Uterus (tissue), 4 donors: ENCODE data around the gene NEMF. TPM values are rescaled to one million over a fixed set of nuclear protein-coding genes. Genes with fewer than 3 reads are reported as not detected.
A peak's percentile ranks its signal among the peaks of the same experiment; 100 is the strongest.
"Not testable (repeated sequence)": the region's sequence is repeated elsewhere in the genome, so short reads cannot be mapped to it uniquely, and the experiment has no call there.

Experiments used
- DNase-seq, 2 donors: peaks; one replicate each; pipeline ENCODE4 v3.0.0-alpha.2; 2019 to 2020
- H3K27ac ChIP-seq, 2 donors: fragments of 200-600 bp; sonication (generic); 1 replicate in 1 of 2; 2 replicates in 1 of 2; pipeline ENCODE4 v1.5.1; 2016 to 2018
- H3K27me3 ChIP-seq, 2 donors: fragments of 200-600 bp; sonication (generic); one replicate each; pipeline ENCODE4 v1.5.1; 2018 to 2019; ENCODE audit warnings: control low read depth in 1 of 2
- H3K36me3 ChIP-seq, 2 donors: fragments of 200-600 bp; sonication (generic); one replicate each; pipeline ENCODE4 v1.5.1; 2019; ENCODE audit warnings: control low read depth in 1 of 2
- H3K4me1 ChIP-seq, 2 donors: fragments of 200-600 bp; sonication (generic); one replicate each; pipeline ENCODE4 v1.5.1; 2018 to 2019; ENCODE audit warnings: control low read depth in 1 of 2
- H3K4me3 ChIP-seq, 2 donors: fragments of 200-600 bp; sonication (generic); 1 replicate in 1 of 2; 2 replicates in 1 of 2; pipeline ENCODE4 v1.5.1; 2018 to 2019; ENCODE audit warnings: mild to moderate bottlenecking in 1 of 2
- H3K9me3 ChIP-seq, 2 donors: fragments of 200-600 bp; sonication (generic); one replicate each; pipeline ENCODE4 v1.5.1; 2019; ENCODE audit warnings: control low read depth in 1 of 2
- CTCF ChIP-seq, 4 experiments: fragments of 200-600 bp in 2 of 4; fragments of 450-650 bp in 2 of 4; sonication (generic) in 2 of 4; IDR thresholded peaks; one replicate each; pipeline ENCODE4 v1.5.1; 2016 to 2019; ENCODE audit warnings: antibody characterized with exemption in 4 of 4, mild to moderate bottlenecking in 2 of 4, moderate library complexity in 1 of 4
- POLR2A ChIP-seq, 2 donors: fragments of 450-650 bp; IDR thresholded peaks; one replicate each; pipeline ENCODE4 v1.6.1; 2016; ENCODE audit warnings: antibody characterized with exemption in 2 of 2, mild to moderate bottlenecking in 1 of 2, moderate library complexity in 1 of 2
- intact Hi-C: fragments of 100-400 bp; cut with DNase I; formaldehyde crosslinking; loops from one replicate; pipeline ENCODE4 v1.15.1; 2023; ENCODE audit warnings: low total_unique reads
- small RNA-seq: library from RNA; depleted of rRNA; stranded (forward); fragments of <200 nt; gene quantifications from one replicate; pipeline ENCODE3, GENCODE V24; 2016
- total RNA-seq, 4 donors: library from RNA; depleted of rRNA in 3 of 4; stranded (reverse); fragments of >200 nt in 3 of 4; gene quantifications; one replicate each; pipeline versions ENCODE4 v1.1.0 to v1.2.4, GENCODE V29; 2014 to 2023
- donor health status: DM: yes; HTN: yes; CAD: no.

Gene NEMF
- total RNA-seq, 4 donors from 2014 or later: 54.3 to 108 (median 74.2) TPM

GRCh38 chr14:49754570-49755097, 98.0 kb downstream of the NEMF start:
- H3K4me1 ChIP-seq: no peaks in the 10 kb centered on the region
- no peak overlapping the region for H3K27ac ChIP-seq
- no peak for TF ChIP-seq POLR2A (IDR thresholded peaks at IDR 0.05)
- no peak for TF ChIP-seq CTCF (IDR thresholded peaks at IDR 0.05)
- H3K27me3 ChIP-seq: peaks cover 0 to 4% of the 10 kb centered on the region in 2 donors
- intact Hi-C loops: no loop called here
- no peak overlapping the region for H3K4me3 ChIP-seq
- no peak for DNase-seq
- H3K36me3 ChIP-seq: no peaks in the 10 kb centered on the region
- H3K9me3 ChIP-seq: no peaks in the 10 kb centered on the region

GRCh38 chr14:49746476-49746875, 106.1 kb downstream of the NEMF start:
- H3K36me3 ChIP-seq, H3K9me3 ChIP-seq, intact Hi-C loops: not testable (repeated sequence)

GRCh38 chr14:49745191-49745590, 107.4 kb downstream of the NEMF start:
- Histone ChIP-seq H3K27ac (no peak overlapping the region), H3K4me3 (no peak overlapping the region), H3K36me3 (no peaks in the 10 kb centered on the region), H3K9me3 (no peaks in the 10 kb centered on the region), H3K27me3 (no peaks in the 10 kb centered on the region), H3K4me1 (no peaks in the 10 kb centered on the region)
- intact Hi-C loops: no loop called here
- no peak for DNase-seq
- no peak for TF ChIP-seq CTCF (IDR thresholded peaks at IDR 0.05)
- TF ChIP-seq POLR2A (IDR thresholded peaks at IDR 0.05): no peak

More at GRCh38 chr14:49746476-49746875, 106.1 kb downstream of the NEMF start:
- not testable (repeated sequence) for H3K4me3 ChIP-seq, H3K4me1 ChIP-seq, H3K27ac ChIP-seq, H3K27me3 ChIP-seq, DNase-seq

GRCh38 chr14:49735669-49736068, 116.9 kb downstream of the NEMF start:
- H3K27me3 ChIP-seq, H3K36me3 ChIP-seq, H3K27ac ChIP-seq, DNase-seq, H3K9me3 ChIP-seq, intact Hi-C loops, H3K4me3 ChIP-seq, H3K4me1 ChIP-seq: not testable (repeated sequence)

DNA sequence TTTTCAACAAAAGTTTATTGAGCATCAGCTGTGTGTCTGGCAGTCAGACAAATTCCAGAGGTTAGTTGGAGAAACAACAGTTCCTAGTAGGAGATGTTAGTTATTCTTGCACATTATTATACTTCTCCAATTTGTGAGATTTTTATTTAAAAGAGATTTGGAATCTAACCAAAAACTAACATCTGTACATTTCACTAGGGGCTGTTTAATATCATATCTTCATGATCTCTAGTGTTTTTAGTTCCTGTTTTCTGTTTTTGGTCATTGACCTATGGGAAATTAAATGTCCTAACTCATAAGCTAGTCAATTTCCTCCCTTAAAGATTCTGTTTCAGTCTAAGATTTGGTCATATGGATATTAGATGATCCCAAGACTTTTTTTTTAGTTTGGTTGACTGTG, 118.8 kb downstream of the NEMF start:
- no peak for DNase-seq
- no peak overlapping the region for H3K4me3 ChIP-seq
- intact Hi-C loops: no loop called here
- H3K27me3 ChIP-seq: no peaks in the 10 kb centered on the region
- no peaks in the 10 kb centered on the region for H3K9me3 ChIP-seq
- TF ChIP-seq CTCF (IDR thresholded peaks at IDR 0.05): no peak
- no peak for TF ChIP-seq POLR2A (IDR thresholded peaks at IDR 0.05)
- no peak overlapping the region for H3K27ac ChIP-seq
- H3K36me3 ChIP-seq: no peaks in the 10 kb centered on the region
- H3K4me1 ChIP-seq: no peaks in the 10 kb centered on the region

DNA sequence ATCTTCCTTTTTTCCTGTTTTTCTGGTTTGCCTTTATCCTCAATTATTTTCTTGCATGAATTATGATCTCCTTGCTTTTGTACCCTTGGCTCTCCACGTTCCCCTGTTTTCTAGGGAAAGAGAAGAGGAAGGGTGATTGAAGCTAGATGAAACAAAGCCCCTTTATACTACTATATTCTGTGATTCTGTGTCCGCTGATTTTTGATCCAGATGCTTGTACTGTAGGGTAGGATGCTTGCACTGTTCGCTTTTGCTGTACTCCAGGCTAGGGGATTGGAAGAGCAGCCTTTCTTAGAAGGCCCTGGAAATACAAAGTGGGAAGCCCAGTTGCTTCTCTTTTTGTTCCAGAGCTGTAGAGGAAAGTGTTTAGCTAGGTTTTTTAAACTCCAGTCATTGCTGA, 119.7 kb downstream of the NEMF start:
- no peaks in the 10 kb centered on the region for H3K4me1 ChIP-seq
- H3K9me3 ChIP-seq: no peaks in the 10 kb centered on the region
- no peaks in the 10 kb centered on the region for H3K27me3 ChIP-seq
- no peak for TF ChIP-seq POLR2A (IDR thresholded peaks at IDR 0.05)
- H3K27ac ChIP-seq: no peak overlapping the region
- no peak overlapping the region for H3K4me3 ChIP-seq
- DNase-seq: no peak
- H3K36me3 ChIP-seq: no peaks in the 10 kb centered on the region
- intact Hi-C loops: no loop called here

Small RNAs within 50 kb of the gene (small RNA-seq; reads per million reads assigned to genes)
- gene RF00019 (not detected), gene RN7SL2 (81.5 reads per million, percentile 93 among the genes with 10 or more reads in this experiment), gene RN7SL3 (0.85 reads per million, percentile 38 among the genes with 10 or more reads in this experiment), gene RNU6-189P (not detected), gene RNU6-539P (not detected)

Other genes starting within 250 kb of the NEMF start
- 100 to 1,000 TPM in 3 of 4 donors, 10 to 100 TPM in 1; 60.6 to 388 (median 166) TPM for gene RPL36AL, start 232.2 kb downstream of the NEMF start, total RNA-seq
- gene MGAT2, start 232.0 kb downstream of the NEMF start, total RNA-seq: 10 to 100 TPM; 24.6 to 52.1 (median 32.6) TPM
- 10 to 100 TPM in 2 of 4 donors, 1 to 10 TPM in 2; 3.8 to 18.9 (median 8.8) TPM for gene DNAAF2, start 217.5 kb downstream of the NEMF start, total RNA-seq
- gene POLE2, start 164.6 kb downstream of the NEMF start, total RNA-seq: 10 to 100 TPM in 2 of 4 donors, 1 to 10 TPM in 2; 1.8 to 35.5 (median 14.1) TPM
- gene KLHDC1, start 159.7 kb downstream of the NEMF start, total RNA-seq: 10 to 100 TPM in 3 of 4 donors, 1 to 10 TPM in 1; 2.6 to 35.3 (median 27.1) TPM
- 100 to 1,000 TPM in 3 of 4 donors, 10 to 100 TPM in 1; 63.0 to 156 (median 120) TPM for gene KLHDC2, start 84.6 kb downstream of the NEMF start, total RNA-seq
- 10 to 100 TPM; 21.3 to 70.8 (median 36.1) TPM for gene ARF6, start 40.3 kb upstream of the NEMF start, total RNA-seq